GM23248 (cell line): Measurements from ENCODE around the gene KCTD14. TPM values are rescaled to one million over a fixed set of nuclear protein-coding genes. Genes with fewer than 3 reads are reported as not detected.

Source experiments
- DNase-seq: peaks from one replicate; pipeline ENCODE4 v3.0.0-alpha.2; 2015
- H2AFZ ChIP-seq: fragments of 200-600 bp; sonication (generic); 2 replicates; pipeline ENCODE4 v1.6.1; 2016; ENCODE audit warnings: antibody characterized with exemption
- H3F3A ChIP-seq: fragments of 200-600 bp; sonication (generic); 2 replicates; pipeline ENCODE4 v1.6.1; 2016; ENCODE audit warnings: mild to moderate bottlenecking, antibody characterized with exemption, mixed run types; ENCODE audit not compliant: insufficient read depth
- H3K27ac ChIP-seq: fragments of 200-600 bp; sonication (generic); 2 replicates; pipeline ENCODE4 v1.5.1; 2016; ENCODE audit warnings: mild to moderate bottlenecking
- H3K27me3 ChIP-seq: fragments of 200-600 bp; sonication (generic); replicated peaks from 2 replicates; pipeline ENCODE4 v1.6.1; 2016; ENCODE audit warnings: mild to moderate bottlenecking; ENCODE audit not compliant: insufficient read depth
- H3K36me3 ChIP-seq: fragments of 200-600 bp; sonication (generic); 2 replicates; pipeline ENCODE4 v1.6.1; 2016; ENCODE audit warnings: low read depth, mild to moderate bottlenecking
- H3K4me1 ChIP-seq: fragments of 200-600 bp; sonication (generic); 2 replicates; pipeline ENCODE4 v1.6.1; 2016; ENCODE audit warnings: mild to moderate bottlenecking; ENCODE audit not compliant: insufficient read depth
- H3K4me2 ChIP-seq: fragments of 200-600 bp; sonication (generic); one replicate; pipeline ENCODE4 v1.6.1; 2016; ENCODE audit warnings: mild to moderate bottlenecking; ENCODE audit not compliant: unreplicated experiment
- H3K4me3 ChIP-seq: fragments of 200-600 bp; sonication (generic); 2 replicates; pipeline ENCODE4 v1.5.1; 2016; ENCODE audit warnings: mild to moderate bottlenecking
- H3K79me2 ChIP-seq: fragments of 200-600 bp; sonication (generic); 2 replicates; pipeline ENCODE4 v1.6.1; 2016; ENCODE audit warnings: mild to moderate bottlenecking; ENCODE audit not compliant: insufficient read depth
- H3K9ac ChIP-seq: fragments of 200-600 bp; sonication (generic); 2 replicates; pipeline ENCODE4 v1.6.1; 2016; ENCODE audit warnings: mild to moderate bottlenecking
- H3K9me2 ChIP-seq: fragments of 200-600 bp; sonication (generic); 2 replicates; pipeline ENCODE4 v1.6.1; 2016; ENCODE audit warnings: mixed run types, mild to moderate bottlenecking, moderate library complexity; ENCODE audit not compliant: insufficient read depth
- H3K9me3 ChIP-seq: fragments of 200-600 bp; sonication (generic); one replicate; pipeline ENCODE4 v1.6.1; 2017; ENCODE audit warnings: low read depth
- H4K20me1 ChIP-seq: fragments of 200-600 bp; sonication (generic); 2 replicates; pipeline ENCODE4 v1.6.0; 2016; ENCODE audit not compliant: insufficient read depth
- EZH2 ChIP-seq: fragments of 200-600 bp; sonication (generic); IDR thresholded peaks from 2 replicates; pipeline ENCODE4 v1.6.1; 2018; ENCODE audit warnings: antibody characterized with exemption, mild to moderate bottlenecking; ENCODE audit not compliant: insufficient read depth, poor library complexity, severe bottlenecking
- EZH2phosphoT487 ChIP-seq: fragments of 200-600 bp; sonication (generic); IDR thresholded peaks from 2 replicates; pipeline ENCODE4 v1.6.1; 2018; ENCODE audit warnings: antibody characterized with exemption, moderate library complexity, mild to moderate bottlenecking, low read depth; ENCODE audit not compliant: insufficient read depth
- WGBS, 2 experiments: methylation state at CpG; one replicate each; pipeline ENCODE4 v1.1.6; 2015 to 2017; ENCODE audit warnings: low lambda C conversion rate in 2 of 2, low coverage in 1 of 2; ENCODE audit errors: missing lambda C conversion rate in 2 of 2; 5-methylcytosine and 5-hydroxymethylcytosine counted together
- in situ Hi-C: fragments of 300-500 bp; cut with MboI; formaldehyde crosslinking; loops from 2 replicates; pipeline ENCODE4 v1.15.0; 2020
- polyA plus RNA-seq: library from polyadenylated mRNA; unstranded; fragments of >200 nt; fragmentation: Nextera tagmentation; extraction: Ambion mirVana; gene quantifications from 2 replicates; pipeline ENCODE4 v1.2.1, GENCODE V29; 2016
- total RNA-seq: library from RNA; depleted of rRNA; stranded (reverse); fragments of >200 nt; shearing (Covaris generic); gene quantifications from 2 replicates; pipeline ENCODE4 v1.2.3, GENCODE V29; 2014

The KCTD14 gene
- total and polyA plus RNA-seq, 2 experiments from 2014 or later: 0.85 to 1.4 TPM

- H3K36me3 ChIP-seq: no peaks in the 10 kb centered on the region
- no peak overlapping the region for H2AFZ ChIP-seq
- WGBS, 2 experiments: 95 to 100% methylated on average over 1 of the region's 1 CpG
- no peak overlapping the region for H3K27ac ChIP-seq
- no peaks in the 10 kb centered on the region for H3K9me2 ChIP-seq
- no peaks in the 10 kb centered on the region for H4K20me1 ChIP-seq
- no peaks in the 10 kb centered on the region for H3K27me3 ChIP-seq
- no peaks in the 10 kb centered on the region for H3K4me1 ChIP-seq
- H3K79me2 ChIP-seq: no peaks in the 10 kb centered on the region
- TF ChIP-seq EZH2 (no peak), EZH2phosphoT487 (no peak)
- in situ Hi-C loops: no loop called here
- no peak overlapping the region for H3K9ac ChIP-seq
- H3F3A ChIP-seq: no peaks in the 10 kb centered on the region
- no peak overlapping the region for H3K4me3 ChIP-seq
- H3K4me2 ChIP-seq: no peak overlapping the region
- no peaks in the 10 kb centered on the region for H3K9me3 ChIP-seq
- no peak for DNase-seq
Observed at GRCh38 chr11:78010304-78010703, 12.8 kb downstream of the KCTD14 start.

DNA sequence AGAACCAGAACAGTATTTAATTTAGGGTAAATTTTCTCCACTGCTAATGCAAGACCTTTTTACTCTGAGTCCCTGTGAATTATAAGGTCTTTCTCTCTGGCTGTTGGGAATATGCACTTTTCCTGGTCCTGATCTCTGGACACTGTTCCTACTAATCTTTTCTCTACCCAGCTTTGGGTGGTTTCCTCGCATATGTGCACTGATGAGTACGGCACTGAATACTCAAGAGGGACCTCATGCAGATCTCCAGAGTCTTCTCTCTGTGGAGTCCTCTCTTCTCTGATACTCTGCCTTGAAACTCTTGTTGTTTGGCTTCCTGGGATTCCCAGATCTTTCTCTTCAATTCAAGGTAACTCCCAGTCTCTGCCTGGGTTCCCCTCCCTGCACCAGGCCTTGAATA lies 14.0 kb downstream of the KCTD14 start:
- Histone ChIP-seq H3F3A (no peaks in the 10 kb centered on the region), H3K27ac (no peak overlapping the region), H4K20me1 (no peaks in the 10 kb centered on the region), H3K4me1 (no peaks in the 10 kb centered on the region), H3K79me2 (no peaks in the 10 kb centered on the region), H3K4me3 (no peak overlapping the region), H3K9me2 (no peaks in the 10 kb centered on the region), H3K4me2 (no peak overlapping the region), H2AFZ (no peak overlapping the region), H3K9ac (no peak overlapping the region), H3K36me3 (no peaks in the 10 kb centered on the region), H3K27me3 (no peaks in the 10 kb centered on the region), H3K9me3 (no peaks in the 10 kb centered on the region)
- TF ChIP-seq EZH2phosphoT487 (no peak), EZH2 (no peak)
- in situ Hi-C loops: no loop called here
- no peak for DNase-seq
- 61 to 89% methylated on average over 2 of the region's 2 CpGs for whole genome bisulfite sequencing, 2 experiments

- Histone ChIP-seq H3K36me3 (no peaks in the 10 kb centered on the region), H3K4me1 (peaks cover 3% of the 10 kb centered on the region), H4K20me1 (no peaks in the 10 kb centered on the region), H3K27me3 (0 out of 2 replicates have a peak, but pooled peaks cover 7% of the 10 kb centered on the region), H3K4me2 (no peak overlapping the region), H3K4me3 (no peak overlapping the region), H3K9me3 (no peaks in the 10 kb centered on the region), H3F3A (peaks cover 6% of the 10 kb centered on the region), H3K9ac (no peak overlapping the region), H3K79me2 (no peaks in the 10 kb centered on the region), H3K27ac (no peak overlapping the region), H3K9me2 (no peaks in the 10 kb centered on the region), H2AFZ (no peak overlapping the region)
- WGBS, 2 experiments: 17 to 33% methylated on average over 1 of the region's 1 CpG
- no peak for TF ChIP-seq EZH2phosphoT487
- no peak for TF ChIP-seq EZH2
- in situ Hi-C loops: no loop called here
- peak; percentile 76 for DNase-seq
Observed at GRCh38 chr11:78000193-78000592, 22.9 kb downstream of the KCTD14 start.

DNA sequence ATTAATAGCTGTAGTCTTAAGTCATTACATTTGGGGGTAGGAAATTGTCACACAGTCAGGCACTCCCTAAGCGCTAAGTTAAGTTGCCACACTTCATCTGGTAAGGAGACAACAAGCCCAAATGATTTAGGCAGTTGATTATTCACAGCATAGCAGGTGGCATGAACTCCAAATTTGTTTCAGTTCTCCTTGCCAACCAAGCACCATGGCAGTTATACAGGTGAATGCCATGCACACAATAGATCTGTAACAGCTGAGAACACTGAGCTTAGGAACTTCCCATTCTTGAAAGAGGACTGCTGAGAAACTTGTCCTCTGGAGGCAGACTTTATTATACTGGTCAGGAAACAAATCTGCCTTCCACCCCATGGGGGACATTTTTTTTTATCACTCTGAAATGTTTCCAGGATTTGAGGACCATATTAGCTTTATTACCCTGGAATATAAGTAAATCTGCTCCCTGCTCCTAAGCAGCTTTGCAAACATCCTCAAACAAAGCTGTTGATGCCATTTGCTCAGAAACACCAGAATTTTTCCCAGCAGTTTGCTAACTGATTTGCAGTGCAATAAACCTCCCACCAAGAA lies 23.5 kb downstream of the KCTD14 start:
- no peaks in the 10 kb centered on the region for H3K36me3 ChIP-seq
- peaks cover 5% of the 10 kb centered on the region for H3K4me1 ChIP-seq
- in situ Hi-C loops: no loop called here

More for the DNA sequence above, 23.5 kb downstream of the KCTD14 start:
- no peak for DNase-seq
- H3K9ac ChIP-seq: no peak overlapping the region
- no peaks in the 10 kb centered on the region for H3K9me2 ChIP-seq
- no peak overlapping the region for H3K4me2 ChIP-seq
- H3K4me3 ChIP-seq: no peak overlapping the region
- no peaks in the 10 kb centered on the region for H4K20me1 ChIP-seq
- H3K27me3 ChIP-seq: 0 out of 2 replicates have a peak, but pooled peaks cover 7% of the 10 kb centered on the region
- TF ChIP-seq EZH2: no peak
- TF ChIP-seq EZH2phosphoT487: no peak
- H2AFZ ChIP-seq: no peak overlapping the region
- no peak overlapping the region for H3K27ac ChIP-seq
- 100% methylated on average over 1 of the region's 1 CpG for WGBS, 2 experiments
- H3F3A ChIP-seq: peaks cover 8% of the 10 kb centered on the region
- H3K79me2 ChIP-seq: no peaks in the 10 kb centered on the region
- H3K9me3 ChIP-seq: no peaks in the 10 kb centered on the region
